Neural cell (in vitro differentiated cells): Measurements from ENCODE around the gene FBXL20. TPM values are rescaled to one million over a fixed set of nuclear protein-coding genes. Genes with fewer than 3 reads are reported as not detected.

Experiments used
- H2AFZ ChIP-seq: fragments of 200-600, 300-800 bp; sonication (generic), shearing (Covaris generic); 2 replicates; pipeline ENCODE4 v1.6.0; 2014; ENCODE audit warnings: low read depth, mild to moderate bottlenecking, antibody characterized with exemption, low read length, moderate library complexity
- H3F3A ChIP-seq: fragments of 200-600 bp; shearing (Covaris generic); 2 replicates; pipeline ENCODE4 v1.6.1; 2016; ENCODE audit warnings: mild to moderate bottlenecking, moderate library complexity, mixed read lengths, antibody characterized with exemption, low read length; ENCODE audit not compliant: insufficient read depth, poor library complexity, severe bottlenecking
- H3K27ac ChIP-seq: fragments of 200-600, 300-800 bp; sonication (generic), shearing (Covaris generic); 2 replicates; pipeline ENCODE4 v1.5.1; 2014; ENCODE audit warnings: mild to moderate bottlenecking, low read length, moderate library complexity
- H3K27me3 ChIP-seq: fragments of 300-800, 200-600 bp; sonication (generic), shearing (Covaris generic); 2 replicates; pipeline ENCODE4 v1.6.0; 2014; ENCODE audit warnings: mild to moderate bottlenecking, low read depth, low read length, moderate library complexity; ENCODE audit not compliant: insufficient read depth
- H3K36me3 ChIP-seq: fragments of 300-800, 200-600 bp; sonication (generic), shearing (Covaris generic); 2 replicates; pipeline ENCODE4 v1.5.1; 2014; ENCODE audit warnings: mild to moderate bottlenecking, antibody characterized with exemption, low read length, moderate library complexity; ENCODE audit not compliant: insufficient read depth
- H3K4me2 ChIP-seq: fragments of 300-800, 200-600 bp; sonication (generic), shearing (Covaris generic); 2 replicates; pipeline ENCODE4 v1.6.0; 2014; ENCODE audit warnings: mild to moderate bottlenecking, low read length
- H3K4me3 ChIP-seq: fragments of 300-800, 200-600 bp; sonication (generic), shearing (Covaris generic); 2 replicates; pipeline ENCODE4 v1.5.1; 2014; ENCODE audit warnings: mild to moderate bottlenecking, low read length, moderate library complexity
- H3K79me2 ChIP-seq: fragments of 200-600 bp; shearing (Covaris generic); replicated peaks from 2 replicates; pipeline ENCODE4 v1.6.0; 2014; ENCODE audit warnings: mild to moderate bottlenecking, low read length, moderate library complexity; ENCODE audit not compliant: insufficient read depth
- H3K9ac ChIP-seq: fragments of 300-800, 200-600 bp; sonication (generic), shearing (Covaris generic); 2 replicates; pipeline ENCODE4 v1.6.1; 2016; ENCODE audit warnings: mild to moderate bottlenecking, low read length, mixed read lengths
- H3K9me2 ChIP-seq: fragments of 200-600 bp; shearing (Covaris generic); 2 replicates; pipeline ENCODE4 v1.6.1; 2016; ENCODE audit warnings: mild to moderate bottlenecking, low read length, mixed read lengths; ENCODE audit not compliant: insufficient read depth
- H3K9me3 ChIP-seq: fragments of 200-600, 300-800 bp; sonication (generic), shearing (Covaris generic); 2 replicates; pipeline ENCODE4 v1.6.1; 2016; ENCODE audit warnings: mild to moderate bottlenecking, mixed run types, low read length, moderate library complexity, mixed read lengths
- H4K20me1 ChIP-seq: fragments of 200-600 bp; shearing (Covaris generic); 2 replicates; pipeline ENCODE4 v1.6.1; 2016; ENCODE audit warnings: mild to moderate bottlenecking, mixed run types; ENCODE audit not compliant: insufficient read depth
- CTCF ChIP-seq: fragments of 450-650 bp; IDR thresholded peaks from 2 replicates; pipeline ENCODE4 v1.5.1; 2014; ENCODE audit warnings: antibody characterized with exemption, mild to moderate bottlenecking, moderate library complexity; ENCODE audit not compliant: poor library complexity, severe bottlenecking
- EP300 ChIP-seq: fragments of 450-650 bp; conservative IDR thresholded peaks from 2 replicates; pipeline ENCODE4 v1.6.1; 2014; ENCODE audit warnings: antibody characterized with exemption, mild to moderate bottlenecking, moderate library complexity; ENCODE audit not compliant: poor library complexity, severe bottlenecking
- EZH2 ChIP-seq: fragments of 200-600, 300-800 bp; shearing (Covaris generic), sonication (generic); IDR thresholded peaks from 2 replicates; pipeline ENCODE4 v1.6.1; 2014; ENCODE audit warnings: antibody characterized with exemption, low read length, borderline replicate concordance, mild to moderate bottlenecking; ENCODE audit not compliant: insufficient read depth, poor library complexity, severe bottlenecking
- MXI1 ChIP-seq: fragments of 450-650 bp; conservative IDR thresholded peaks from 2 replicates; pipeline ENCODE4 v1.6.1; 2014; ENCODE audit warnings: antibody characterized with exemption, mild to moderate bottlenecking; ENCODE audit not compliant: poor library complexity, severe bottlenecking
- POLR2AphosphoS5 ChIP-seq: IDR thresholded peaks from 2 replicates; pipeline ENCODE4 v1.6.1; 2012
- RAD21 ChIP-seq: fragments of 450-650 bp; conservative IDR thresholded peaks from 2 replicates; pipeline ENCODE4 v1.6.1; 2014; ENCODE audit warnings: antibody characterized with exemption, mild to moderate bottlenecking, moderate library complexity
- REST ChIP-seq: IDR thresholded peaks from 2 replicates; pipeline ENCODE4 v1.6.1; 2012; ENCODE audit warnings: borderline replicate concordance
- SMC3 ChIP-seq: fragments of 450-650 bp; conservative IDR thresholded peaks from 2 replicates; pipeline ENCODE4 v1.6.1; 2014; ENCODE audit warnings: antibody characterized with exemption, mild to moderate bottlenecking, moderate library complexity; ENCODE audit not compliant: poor library complexity
- TAF1 ChIP-seq: IDR thresholded peaks from 2 replicates; pipeline ENCODE4 v1.6.1; 2012; ENCODE audit warnings: low read depth
- polyA plus RNA-seq: library from polyadenylated mRNA; depleted of rRNA; stranded (reverse); fragments of >200 nt; gene quantifications from 2 replicates; pipeline ENCODE4 v1.2.3, GENCODE V29; 2014

FBXL20 gene
- polyA plus RNA-seq, 1 donor from 2014 or later = 12.0 TPM

GRCh38 chr17:39217734-39218369 lies 183.6 kb downstream of the FBXL20 start:
- Histone ChIP-seq H3K4me3 (no peak overlapping the region), H4K20me1 (no peaks in the 10 kb centered on the region), H3K27me3 (peaks cover 3% of the 10 kb centered on the region), H2AFZ (no peak overlapping the region), H3F3A (no peaks in the 10 kb centered on the region), H3K9me2 (no peaks in the 10 kb centered on the region), H3K9me3 (no peaks in the 10 kb centered on the region), H3K27ac (no peak overlapping the region), H3K4me2 (no peak overlapping the region), H3K36me3 (no peaks in the 10 kb centered on the region), H3K79me2 (no peaks in the 10 kb centered on the region), H3K9ac (no peak overlapping the region)
- TF ChIP-seq TAF1 (no peak), CTCF (no peak), REST (no peak), MXI1 (no peak), EZH2 (no peak), POLR2AphosphoS5 (no peak), SMC3 (no peak), RAD21 (no peak), EP300 (no peak)

- Histone ChIP-seq H3K27ac (no peak overlapping the region), H3K79me2 (no peaks in the 10 kb centered on the region), H3F3A (no peaks in the 10 kb centered on the region), H3K27me3 (peaks cover 13% of the 10 kb centered on the region), H3K4me3 (no peak overlapping the region), H3K9me3 (no peaks in the 10 kb centered on the region), H3K4me2 (no peak overlapping the region), H3K9me2 (no peaks in the 10 kb centered on the region), H2AFZ (no peak overlapping the region), H4K20me1 (no peaks in the 10 kb centered on the region), H3K9ac (no peak overlapping the region), H3K36me3 (no peaks in the 10 kb centered on the region)
- no peak for TF ChIP-seq CTCF
- no peak for TF ChIP-seq POLR2AphosphoS5
- TF ChIP-seq EZH2 = no peak
Measured at GRCh38 chr17:39213852-39214251, 187.6 kb downstream of the FBXL20 start.
